Bronchial smooth muscle cell (primary cell): ENCODE results near the gene GRIK4. TPM values are rescaled to one million over a fixed set of nuclear protein-coding genes. Genes with fewer than 3 reads are reported as not detected.

Experiments
- total RNA-seq: library from RNA; depleted of rRNA; stranded (reverse); fragments of >200 nt; gene quantifications from 2 replicates; pipeline ENCODE4 v1.2.1, GENCODE V29; 2014

Gene GRIK4, protein sequence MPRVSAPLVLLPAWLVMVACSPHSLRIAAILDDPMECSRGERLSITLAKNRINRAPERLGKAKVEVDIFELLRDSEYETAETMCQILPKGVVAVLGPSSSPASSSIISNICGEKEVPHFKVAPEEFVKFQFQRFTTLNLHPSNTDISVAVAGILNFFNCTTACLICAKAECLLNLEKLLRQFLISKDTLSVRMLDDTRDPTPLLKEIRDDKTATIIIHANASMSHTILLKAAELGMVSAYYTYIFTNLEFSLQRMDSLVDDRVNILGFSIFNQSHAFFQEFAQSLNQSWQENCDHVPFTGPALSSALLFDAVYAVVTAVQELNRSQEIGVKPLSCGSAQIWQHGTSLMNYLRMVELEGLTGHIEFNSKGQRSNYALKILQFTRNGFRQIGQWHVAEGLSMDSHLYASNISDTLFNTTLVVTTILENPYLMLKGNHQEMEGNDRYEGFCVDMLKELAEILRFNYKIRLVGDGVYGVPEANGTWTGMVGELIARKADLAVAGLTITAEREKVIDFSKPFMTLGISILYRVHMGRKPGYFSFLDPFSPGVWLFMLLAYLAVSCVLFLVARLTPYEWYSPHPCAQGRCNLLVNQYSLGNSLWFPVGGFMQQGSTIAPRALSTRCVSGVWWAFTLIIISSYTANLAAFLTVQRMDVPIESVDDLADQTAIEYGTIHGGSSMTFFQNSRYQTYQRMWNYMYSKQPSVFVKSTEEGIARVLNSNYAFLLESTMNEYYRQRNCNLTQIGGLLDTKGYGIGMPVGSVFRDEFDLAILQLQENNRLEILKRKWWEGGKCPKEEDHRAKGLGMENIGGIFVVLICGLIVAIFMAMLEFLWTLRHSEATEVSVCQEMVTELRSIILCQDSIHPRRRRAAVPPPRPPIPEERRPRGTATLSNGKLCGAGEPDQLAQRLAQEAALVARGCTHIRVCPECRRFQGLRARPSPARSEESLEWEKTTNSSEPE
- 0.16 and 1.0 TPM in 2 replicates for total RNA-seq

DNA sequence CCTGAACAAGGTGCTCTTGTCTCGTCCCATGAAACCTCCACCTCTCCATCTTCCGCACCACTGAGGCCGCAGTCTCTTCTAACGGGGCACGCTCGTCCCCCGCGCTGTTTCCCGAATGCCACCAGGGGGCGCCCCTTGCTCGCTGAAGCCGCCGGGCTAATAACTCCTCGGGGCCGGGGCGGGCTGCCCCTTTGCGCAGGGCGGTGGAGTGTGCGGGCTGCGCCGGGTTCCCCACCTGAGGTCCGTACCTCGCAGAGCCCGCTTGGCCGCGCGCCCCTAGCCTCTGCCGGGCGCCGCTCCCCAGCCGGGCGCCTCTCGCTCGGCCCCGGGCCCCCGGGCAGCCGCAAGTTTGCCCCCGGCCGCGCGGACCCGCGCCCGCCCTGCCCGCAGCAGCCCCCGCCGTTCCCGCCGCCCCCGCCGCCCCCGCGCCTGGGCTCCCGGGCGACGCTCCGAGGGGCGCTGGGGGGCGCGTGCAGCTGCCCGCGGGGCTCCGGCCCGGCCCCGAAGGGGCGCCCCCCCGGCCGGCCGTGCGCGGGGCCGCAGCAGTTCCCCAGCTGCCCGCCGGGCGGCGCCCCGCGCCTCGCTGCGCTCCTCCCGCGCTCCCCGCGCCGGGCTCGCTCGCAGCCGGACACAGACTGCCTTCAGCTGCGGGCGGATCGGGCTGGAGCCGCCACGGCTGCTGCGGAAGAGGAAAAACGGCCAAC lies at the start of gene GRIK4:
Gene GRIK4 (plus strand): TSS at position 633 of the 704 bp plus-strand sequence. CDS start 148,571 bp downstream, outside the sequence.

DNA sequence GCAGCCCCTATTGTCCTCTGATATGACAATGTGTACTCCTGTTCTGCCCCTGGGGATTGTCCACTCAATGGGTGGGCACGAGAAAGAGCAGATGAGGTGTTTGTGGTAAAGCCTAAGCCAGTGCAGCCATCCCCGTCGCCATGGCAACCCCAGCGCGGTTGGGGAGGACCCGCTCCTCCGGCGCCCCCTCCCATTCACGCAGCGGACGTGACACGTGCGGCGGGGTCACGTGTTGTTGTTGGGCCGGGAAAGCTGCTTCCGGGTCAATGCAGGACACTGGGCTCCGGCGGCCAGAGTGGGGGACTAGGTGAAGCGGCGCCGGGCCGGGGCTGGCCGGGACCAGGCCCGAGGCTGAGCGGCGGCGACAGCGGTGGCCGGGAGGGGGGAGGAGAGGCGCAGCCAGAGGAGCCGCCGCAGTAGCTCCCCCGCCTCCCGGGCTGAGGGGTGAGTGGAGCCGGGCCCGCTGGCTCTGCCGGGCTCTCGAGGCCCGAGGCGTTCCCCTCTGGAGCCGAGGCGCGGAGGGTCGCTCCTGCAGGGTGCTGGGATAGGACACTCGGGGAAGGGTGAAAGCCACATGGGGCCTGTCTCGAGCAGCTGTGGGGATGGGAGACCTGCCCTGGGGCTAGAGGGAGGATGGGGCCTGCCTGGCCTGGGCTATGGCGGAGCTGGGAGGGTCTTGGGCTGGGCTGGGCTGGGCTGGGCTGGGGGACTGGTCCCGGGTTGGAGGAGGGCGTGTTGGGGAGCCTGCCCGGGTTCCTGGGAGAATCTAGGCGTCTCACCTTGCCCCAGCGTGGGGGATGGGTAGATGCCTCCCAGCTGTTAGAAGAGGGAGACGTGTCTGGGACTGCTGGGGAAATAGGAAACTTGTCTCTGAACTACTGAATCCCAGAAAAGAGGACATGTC lies 512.6 kb downstream of the GRIK4 start, which contains the start of gene TBCEL:
Gene TBCEL (plus strand): TSS at position 255 of the 904 bp plus-strand sequence. CDS start 21,589 bp downstream, outside the sequence.

Other genes with a start within 250 kb of the GRIK4 start
- 6.8 and 6.9 TPM in 2 replicates for gene TLCD5, start 186.4 kb upstream of the GRIK4 start, total RNA-seq
- gene ARHGEF12, start 175.3 kb upstream of the GRIK4 start, total RNA-seq: 62.3 and 69.2 TPM in 2 replicates